PC-3 (cell line): ENCODE data around the gene NRXN2. TPM values are rescaled to one million over a fixed set of nuclear protein-coding genes. Genes with fewer than 3 reads are reported as not detected.

Experiments
- ATAC-seq: fragments of 200-7000 bp; cut with Tn5 transposase; 2 replicates; pipeline ENCODE4 v1.9.1; 2020; ENCODE audit warnings: mild to moderate bottlenecking, moderate library complexity
- BruUV-seq: library from RNA; stranded (reverse); fragments of 400-500 nt; replicated peaks from 2 replicates; lab custom pipeline; 2021; lab: Mats Ljungman, UMichigan
- CTCF ChIA-PET: fragments of 300-600 bp; sonication (Branson Sonifier 250); formaldehyde crosslinking; loops from one replicate; lab custom pipeline; 2022; ENCODE audit warnings: antibody characterized with exemption; lab: Charles Lee
- POLR2A ChIA-PET: fragments of 300-600 bp; sonication (Branson Sonifier 250); formaldehyde crosslinking; loops from one replicate; lab custom pipeline; 2022; ENCODE audit warnings: antibody characterized with exemption; ENCODE audit not compliant: unreplicated experiment; lab: Charles Lee
- DNase-seq: peaks from one replicate; pipeline ENCODE4 v3.0.0-alpha.2; 2015
- H2AFZ ChIP-seq: fragments of 300-600 bp; sonication (generic); 2 replicates; pipeline ENCODE4 v1.6.0; 2016; ENCODE audit warnings: antibody characterized with exemption, low read length
- H3F3A ChIP-seq: fragments of 300-600 bp; sonication (generic); one replicate; pipeline ENCODE4 v1.6.0; 2017; ENCODE audit warnings: antibody characterized with exemption, low read length, control low read depth, mild to moderate bottlenecking; ENCODE audit not compliant: unreplicated experiment
- H3K27ac ChIP-seq: fragments of 300-600 bp; sonication (generic); 2 replicates; pipeline ENCODE4 v1.5.1; 2016; ENCODE audit warnings: mild to moderate bottlenecking, low read length
- H3K27me3 ChIP-seq: fragments of 300-600 bp; sonication (generic); 2 replicates; pipeline ENCODE4 v1.6.1; 2016; ENCODE audit warnings: low read length, mixed read lengths
- H3K36me3 ChIP-seq: fragments of 300-600 bp; sonication (generic); 2 replicates; pipeline ENCODE4 v1.6.1; 2016; ENCODE audit warnings: low read depth, mixed run types, low read length, mixed read lengths
- H3K4me1 ChIP-seq: fragments of 300-600 bp; sonication (generic); 2 replicates; pipeline ENCODE4 v1.5.1; 2016; ENCODE audit warnings: low read length; ENCODE audit not compliant: insufficient read depth
- H3K4me2 ChIP-seq: fragments of 300-600 bp; sonication (generic); 2 replicates; pipeline ENCODE4 v1.6.0; 2016; ENCODE audit warnings: low read length
- H3K4me3 ChIP-seq: fragments of 300-600 bp; sonication (generic); 2 replicates; pipeline ENCODE4 v1.5.1; 2016; ENCODE audit warnings: mild to moderate bottlenecking, low read length, mixed read lengths
- H3K79me2 ChIP-seq: fragments of 300-600 bp; sonication (generic); 2 replicates; pipeline ENCODE4 v1.6.1; 2017; ENCODE audit warnings: low read length, mixed read lengths
- H3K9ac ChIP-seq: fragments of 300-600 bp; sonication (generic); 2 replicates; pipeline ENCODE4 v1.6.0; 2016; ENCODE audit warnings: mild to moderate bottlenecking, low read length
- H3K9me2 ChIP-seq: fragments of 300-600 bp; sonication (generic); replicated peaks from 2 replicates; pipeline ENCODE4 v1.6.1; 2016; ENCODE audit warnings: mixed run types, low read length, mixed read lengths
- H3K9me3 ChIP-seq: fragments of 300-600 bp; sonication (generic); 2 replicates; pipeline ENCODE4 v1.6.1; 2016; ENCODE audit warnings: low read length, mixed read lengths
- H4K20me1 ChIP-seq: fragments of 300-600 bp; sonication (generic); 2 replicates; pipeline ENCODE4 v1.6.1; 2016; ENCODE audit warnings: low read length, mixed read lengths
- EZH2 ChIP-seq: fragments of 300-600 bp; sonication (generic); IDR thresholded peaks from one replicate; pipeline ENCODE4 v1.6.1; 2017; ENCODE audit warnings: antibody characterized with exemption, mild to moderate bottlenecking, low read length; ENCODE audit not compliant: unreplicated experiment
- EZH2phosphoT487 ChIP-seq: fragments of 300-600 bp; sonication (generic); IDR thresholded peaks from 2 replicates; pipeline ENCODE4 v1.6.1; 2018; ENCODE audit warnings: mild to moderate bottlenecking, antibody characterized with exemption, low read length, borderline replicate concordance
- intact Hi-C: fragments of 100-400 bp; cut with micrococcal nuclease; formaldehyde crosslinking; loops from 2 replicates; pipeline ENCODE4 v1.9.0; 2023
- total RNA-seq: library from RNA; depleted of rRNA; stranded (reverse); fragments of >200 nt; gene quantifications from 2 replicates; pipeline ENCODE4 v1.2.3, GENCODE V29; 2014
- TF ChIP-seq, protein P1 (sequence below): fragments of 300-600 bp; sonication (generic); conservative IDR thresholded peaks from 2 replicates; pipeline ENCODE4 v1.5.1; 2017; ENCODE audit warnings: antibody characterized with exemption, low read depth, mild to moderate bottlenecking, low read length

Gene NRXN2
- total RNA-seq, 1 experiment from 2014 or later, result not detected

- Histone ChIP-seq H3K9me3 (no peaks in the 10 kb centered on the region), H3K9ac (no peak overlapping the region), H3K4me2 (no peak overlapping the region), H4K20me1 (peaks cover 73% of the 10 kb centered on the region), H3K27ac (no peak overlapping the region), H3K27me3 (no peaks in the 10 kb centered on the region), H2AFZ (no peak overlapping the region), H3K36me3 (peaks cover 78% of the 10 kb centered on the region), H3F3A (peaks cover 58% of the 10 kb centered on the region), H3K79me2 (peaks cover 40% of the 10 kb centered on the region), H3K9me2 (no peaks in the 10 kb centered on the region), H3K4me3 (no peak overlapping the region), H3K4me1 (no peaks in the 10 kb centered on the region)
- no TSS peak for BruUV-seq
- POLR2A ChIA-PET, result no interaction called here
- CTCF ChIA-PET, result no interaction called here
- TF ChIP-seq, protein P1, sequence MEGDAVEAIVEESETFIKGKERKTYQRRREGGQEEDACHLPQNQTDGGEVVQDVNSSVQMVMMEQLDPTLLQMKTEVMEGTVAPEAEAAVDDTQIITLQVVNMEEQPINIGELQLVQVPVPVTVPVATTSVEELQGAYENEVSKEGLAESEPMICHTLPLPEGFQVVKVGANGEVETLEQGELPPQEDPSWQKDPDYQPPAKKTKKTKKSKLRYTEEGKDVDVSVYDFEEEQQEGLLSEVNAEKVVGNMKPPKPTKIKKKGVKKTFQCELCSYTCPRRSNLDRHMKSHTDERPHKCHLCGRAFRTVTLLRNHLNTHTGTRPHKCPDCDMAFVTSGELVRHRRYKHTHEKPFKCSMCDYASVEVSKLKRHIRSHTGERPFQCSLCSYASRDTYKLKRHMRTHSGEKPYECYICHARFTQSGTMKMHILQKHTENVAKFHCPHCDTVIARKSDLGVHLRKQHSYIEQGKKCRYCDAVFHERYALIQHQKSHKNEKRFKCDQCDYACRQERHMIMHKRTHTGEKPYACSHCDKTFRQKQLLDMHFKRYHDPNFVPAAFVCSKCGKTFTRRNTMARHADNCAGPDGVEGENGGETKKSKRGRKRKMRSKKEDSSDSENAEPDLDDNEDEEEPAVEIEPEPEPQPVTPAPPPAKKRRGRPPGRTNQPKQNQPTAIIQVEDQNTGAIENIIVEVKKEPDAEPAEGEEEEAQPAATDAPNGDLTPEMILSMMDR, result no peak
- TF ChIP-seq EZH2, result no peak
- TF ChIP-seq EZH2phosphoT487, result no peak
- intact Hi-C loops, result no loop called here
- ATAC-seq, result no peak
- no peak for DNase-seq
Observed at GRCh38 chr11:64765851-64766665, 43.1 kb upstream of the NRXN2 start.

- peaks cover 66% of the 10 kb centered on the region for H4K20me1 ChIP-seq
- H2AFZ ChIP-seq, result no peak overlapping the region
- ChIA-PET POLR2A (no interaction called here), CTCF (no interaction called here)
- H3K27ac ChIP-seq, result no peak overlapping the region
- ATAC-seq (no peak), DNase-seq (no peak)
- H3K79me2 ChIP-seq, result peaks cover 33% of the 10 kb centered on the region
- intact Hi-C loops, result no loop called here
- peaks cover 53% of the 10 kb centered on the region for H3F3A ChIP-seq
- no peaks in the 10 kb centered on the region for H3K27me3 ChIP-seq
- no peak overlapping the region for H3K9ac ChIP-seq
- no peaks in the 10 kb centered on the region for H3K4me1 ChIP-seq
- peaks cover 71% of the 10 kb centered on the region for H3K36me3 ChIP-seq
- no peaks in the 10 kb centered on the region for H3K9me3 ChIP-seq
- BruUV-seq, result no TSS peak
- TF ChIP-seq, protein P1, result peak; percentile 53
- no peak for TF ChIP-seq EZH2phosphoT487
- H3K4me3 ChIP-seq, result no peak overlapping the region
- H3K4me2 ChIP-seq, result no peak overlapping the region
- H3K9me2 ChIP-seq, result no peaks in the 10 kb centered on the region
Observed at GRCh38 chr11:64765291-64765850, 42.4 kb upstream of the NRXN2 start.

DNA sequence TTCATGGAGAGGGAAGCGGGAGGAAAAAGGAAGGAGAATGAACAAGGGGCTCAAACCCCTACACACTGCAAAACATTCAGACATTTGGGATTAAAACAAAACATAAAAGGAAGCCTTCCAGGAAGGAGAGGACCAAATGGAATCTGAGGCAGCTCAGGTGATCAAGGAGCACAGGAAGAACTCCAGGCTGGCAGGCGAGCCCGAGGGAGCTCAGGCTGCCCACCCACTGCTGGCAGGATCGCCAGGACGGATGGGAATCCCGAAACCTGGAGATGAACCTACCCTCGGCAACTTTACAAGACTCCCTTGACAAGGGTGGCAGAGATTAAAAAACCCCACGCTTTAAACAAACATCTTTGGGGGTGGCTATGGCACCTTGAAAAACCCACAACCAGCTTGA lies 41.8 kb upstream of the NRXN2 start:
- H3K4me3 ChIP-seq, result no peak overlapping the region
- POLR2A ChIA-PET, result no interaction called here
- TSS peak; percentile 32 for BruUV-seq
- H3K9me2 ChIP-seq, result no peaks in the 10 kb centered on the region
- CTCF ChIA-PET, result no interaction called here
- no peak overlapping the region for H2AFZ ChIP-seq
- H3K4me1 ChIP-seq, result no peaks in the 10 kb centered on the region
- ATAC-seq (no peak), DNase-seq (no peak)
- H3K9me3 ChIP-seq, result no peaks in the 10 kb centered on the region
- H3K27me3 ChIP-seq, result no peaks in the 10 kb centered on the region
- peaks cover 48% of the 10 kb centered on the region for H3F3A ChIP-seq
- peaks cover 65% of the 10 kb centered on the region for H3K36me3 ChIP-seq
- H3K27ac ChIP-seq, result no peak overlapping the region
- TF ChIP-seq EZH2phosphoT487, result no peak
- TF ChIP-seq, protein P1, result no peak
- TF ChIP-seq EZH2, result no peak
- H4K20me1 ChIP-seq, result peaks cover 60% of the 10 kb centered on the region
- H3K9ac ChIP-seq, result no peak overlapping the region
- no peak overlapping the region for H3K4me2 ChIP-seq
- intact Hi-C loops, result no loop called here
- peaks cover 27% of the 10 kb centered on the region for H3K79me2 ChIP-seq
